GM18867 (cell line): ENCODE measurements around the gene PAX2.

Source experiments
- ATAC-seq: cut with Tn5 transposase; IDR thresholded peaks from one replicate; pipeline ENCODE4 v1.9.1; 2021; ENCODE audit warnings: mild to moderate bottlenecking, moderate library complexity; ENCODE audit not compliant: unreplicated experiment

Gene PAX2

GRCh38 chr10:100723770-100724530 lies 21.4 kb upstream of the PAX2 start:
- no peak for ATAC-seq

GRCh38 chr10:100724531-100725027 lies 20.8 kb upstream of the PAX2 start:
- ATAC-seq: no peak

- ATAC-seq: no peak
Measured at GRCh38 chr10:100725071-100725471, 20.3 kb upstream of the PAX2 start.

GRCh38 chr10:100725869-100726426 lies 19.4 kb upstream of the PAX2 start:
- ATAC-seq: no peak

- ATAC-seq: no peak
Measured at GRCh38 chr10:100727808-100728207, 17.6 kb upstream of the PAX2 start.

GRCh38 chr10:100728928-100729861 lies 16.2 kb upstream of the PAX2 start:
- ATAC-seq: no peak

DNA sequence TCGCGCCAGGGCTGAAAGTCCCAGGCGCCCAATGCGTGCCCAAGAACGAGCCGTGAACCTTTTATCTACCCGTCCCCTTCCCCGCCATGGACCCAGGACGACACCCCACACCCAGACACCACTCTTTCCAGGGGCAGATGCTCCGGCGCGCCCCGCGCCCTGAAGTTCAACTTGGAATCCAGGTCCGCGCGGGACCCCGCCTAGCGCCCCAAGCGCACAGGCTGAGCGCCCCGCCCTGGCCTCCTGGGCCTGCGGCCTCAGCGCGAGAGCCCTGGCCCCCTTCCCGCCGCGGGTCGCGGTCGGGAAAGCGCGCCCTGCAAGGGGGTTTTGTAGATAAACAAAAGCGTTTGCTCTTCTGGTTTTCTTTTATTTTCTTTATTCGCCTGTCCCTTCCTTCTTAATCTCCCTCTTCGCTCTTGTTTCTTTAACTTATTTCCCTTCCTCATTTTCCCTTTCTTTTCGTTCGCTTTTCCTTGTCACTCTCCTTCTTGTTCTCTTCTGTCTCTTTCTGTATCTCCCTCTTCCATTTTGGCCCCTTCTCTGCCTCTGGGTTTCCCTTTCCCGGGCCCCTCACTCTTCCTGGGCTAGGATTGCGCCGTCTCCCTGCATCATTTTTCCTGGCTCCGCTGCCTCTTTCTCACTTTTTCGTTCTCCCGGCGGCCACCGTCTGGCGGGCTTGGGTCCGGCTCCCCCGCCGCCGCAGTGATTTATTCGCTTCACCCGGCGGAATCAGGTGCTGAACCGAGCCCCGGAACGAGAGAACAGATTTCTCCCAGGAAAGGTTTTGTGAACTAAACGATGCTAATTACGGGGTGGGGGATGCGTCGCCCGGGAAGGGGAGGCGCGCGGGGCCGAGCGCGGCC lies 15.3 kb upstream of the PAX2 start:
- ATAC-seq: no peak

DNA sequence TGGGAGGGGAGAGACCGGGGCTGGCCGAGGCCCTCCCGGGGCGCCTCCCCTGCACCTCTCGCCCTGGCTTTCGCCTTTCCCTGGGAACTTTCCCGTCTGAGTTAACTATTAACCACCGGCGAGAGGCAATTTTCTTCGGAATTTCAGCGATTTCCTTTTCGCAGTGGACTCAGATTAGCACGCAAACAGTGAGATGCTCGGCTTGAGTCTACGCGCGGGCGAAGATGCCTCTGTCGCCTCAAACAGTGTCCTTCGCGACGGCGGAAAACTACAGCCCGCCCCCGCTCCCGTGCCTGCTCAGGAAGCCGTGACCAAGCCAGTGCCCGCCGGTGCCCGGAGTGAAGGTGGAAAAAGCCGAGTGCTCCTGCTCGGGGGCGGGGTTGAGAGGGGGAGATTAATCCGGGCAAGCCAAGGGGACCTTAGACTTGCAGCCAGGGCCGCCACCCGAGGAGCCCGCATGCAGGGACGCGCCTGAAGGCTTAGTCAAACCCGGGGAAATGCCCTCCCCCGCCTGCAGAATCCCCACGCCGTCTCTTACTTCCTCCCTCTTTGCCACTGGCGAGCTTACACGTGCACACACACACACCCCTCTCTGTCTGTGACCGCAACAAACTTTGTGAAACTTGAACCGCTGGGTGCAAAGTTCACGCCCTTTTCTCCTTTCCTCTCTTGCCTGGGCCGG lies 14.5 kb upstream of the PAX2 start:
- ATAC-seq: peak; percentile 67

DNA sequence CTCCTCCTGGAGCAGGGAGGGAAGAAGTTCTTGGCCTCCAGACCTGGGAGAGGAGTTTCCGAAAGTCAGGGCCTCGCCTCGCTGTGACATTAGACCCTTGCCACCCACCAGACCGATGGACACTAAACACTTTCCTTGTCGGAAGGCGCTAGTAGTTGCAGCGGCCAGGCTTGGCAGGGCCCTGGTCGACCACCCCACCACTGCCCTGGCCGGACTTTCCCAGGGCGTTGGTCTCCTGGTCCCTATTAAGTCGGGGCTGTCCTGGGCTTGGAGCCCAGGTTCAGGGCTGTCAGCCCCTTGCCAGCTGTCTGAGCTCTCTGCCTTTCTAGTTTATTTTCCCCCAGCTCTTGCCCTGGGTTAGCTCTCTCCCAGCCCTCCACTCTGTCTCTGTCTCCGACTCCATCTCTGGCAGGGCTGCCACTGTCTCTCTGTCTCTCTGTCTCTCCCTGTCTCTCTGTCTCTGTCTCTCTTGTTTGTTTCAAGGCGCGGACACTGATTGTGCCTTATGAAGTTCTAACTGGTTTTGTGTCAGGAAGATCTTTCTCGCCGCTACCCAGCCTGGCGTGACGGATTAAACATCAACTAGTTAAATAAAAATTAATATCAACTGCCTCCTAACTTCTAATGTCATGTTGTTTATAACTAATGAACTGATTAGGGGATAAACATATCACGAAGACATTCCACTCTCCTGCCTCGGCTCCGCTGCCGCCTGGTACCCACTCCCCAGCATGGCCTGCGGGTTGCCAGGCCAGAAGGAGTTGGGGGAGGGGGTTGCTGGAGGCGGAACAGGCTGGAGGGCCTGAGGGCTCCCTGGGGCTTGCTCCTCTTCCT lies 13.8 kb upstream of the PAX2 start:
- peak; percentile 5 for ATAC-seq

- no peak for ATAC-seq
Measured at GRCh38 chr10:100732241-100732596, 13.2 kb upstream of the PAX2 start.

DNA sequence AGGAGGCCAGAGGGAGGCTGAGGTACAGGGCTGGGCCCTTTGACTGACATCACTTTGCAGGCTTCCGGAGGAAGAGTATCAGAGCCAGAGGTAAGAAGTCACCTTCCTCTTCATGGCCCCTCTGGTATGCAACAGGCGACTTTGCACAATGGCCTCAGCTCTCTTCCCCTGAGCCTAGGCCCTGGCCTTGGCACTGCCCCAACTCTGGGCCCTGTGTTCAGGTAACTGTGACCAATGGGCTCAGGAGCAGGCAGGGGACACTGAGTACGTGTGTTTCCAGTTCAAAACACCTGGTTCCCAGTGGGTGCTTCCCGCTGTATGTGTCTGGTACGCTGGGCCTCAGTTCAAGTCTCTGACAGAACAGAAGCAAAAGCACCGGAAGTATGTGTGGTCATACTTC lies 12.1 kb upstream of the PAX2 start:
- no peak for ATAC-seq

DNA sequence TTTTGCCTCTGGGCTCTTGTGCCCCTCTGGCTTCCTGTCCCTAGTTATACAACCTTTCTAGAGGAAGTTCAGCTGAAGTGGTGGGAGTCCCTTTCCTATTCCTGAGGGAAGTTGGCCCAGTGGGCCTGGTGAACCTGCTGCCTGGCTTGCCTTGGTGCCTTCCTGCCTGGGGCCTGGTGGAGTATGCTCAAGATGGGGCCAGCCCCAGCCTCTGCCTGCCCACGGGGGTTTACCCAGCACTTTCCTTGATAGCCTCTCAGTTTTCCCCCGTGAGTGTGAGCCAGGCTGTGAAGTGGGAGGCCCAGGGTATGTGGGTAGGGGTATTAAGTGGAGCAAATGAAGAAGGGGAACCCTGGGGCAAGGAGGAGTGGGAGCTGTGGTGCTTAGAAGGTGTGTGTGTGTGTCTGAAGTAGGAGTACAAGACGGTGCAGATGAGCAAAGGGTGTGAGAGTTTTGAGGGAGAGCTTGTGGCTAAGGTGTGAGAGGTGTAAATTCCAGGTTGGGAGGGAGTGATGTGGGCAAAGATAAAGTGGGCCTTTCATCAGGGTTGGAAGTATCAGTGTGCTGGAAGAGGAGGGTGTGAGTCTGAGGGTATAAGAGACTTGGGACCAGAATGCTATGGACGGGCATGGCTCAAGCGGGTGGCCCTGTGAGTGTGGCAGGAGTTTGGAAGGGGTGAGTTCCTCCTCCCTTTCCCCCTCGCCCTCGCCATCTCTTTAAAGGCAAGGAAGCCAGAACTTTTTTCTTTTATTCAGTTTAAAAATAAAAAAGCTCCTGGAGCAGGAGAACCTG lies 10.9 kb upstream of the PAX2 start:
- ATAC-seq: no peak

GRCh38 chr10:100735087-100735336 lies 10.4 kb upstream of the PAX2 start:
- ATAC-seq: no peak

GRCh38 chr10:100735337-100736143 lies 9.8 kb upstream of the PAX2 start:
- no peak for ATAC-seq

- no peak for ATAC-seq
Measured at GRCh38 chr10:100736144-100736808, 9.1 kb upstream of the PAX2 start.

- no peak for ATAC-seq
Measured at GRCh38 chr10:100736809-100737354, 8.5 kb upstream of the PAX2 start.
